GOT3 (cell line): ENCODE measurements around the gene CHD3.

Source experiments
- DNase-seq: peaks from one replicate; lab custom pipeline; 2025; ENCODE audit warnings: mixed read lengths; lab: John Stamatoyannopoulos, UW

The CHD3 gene

DNA sequence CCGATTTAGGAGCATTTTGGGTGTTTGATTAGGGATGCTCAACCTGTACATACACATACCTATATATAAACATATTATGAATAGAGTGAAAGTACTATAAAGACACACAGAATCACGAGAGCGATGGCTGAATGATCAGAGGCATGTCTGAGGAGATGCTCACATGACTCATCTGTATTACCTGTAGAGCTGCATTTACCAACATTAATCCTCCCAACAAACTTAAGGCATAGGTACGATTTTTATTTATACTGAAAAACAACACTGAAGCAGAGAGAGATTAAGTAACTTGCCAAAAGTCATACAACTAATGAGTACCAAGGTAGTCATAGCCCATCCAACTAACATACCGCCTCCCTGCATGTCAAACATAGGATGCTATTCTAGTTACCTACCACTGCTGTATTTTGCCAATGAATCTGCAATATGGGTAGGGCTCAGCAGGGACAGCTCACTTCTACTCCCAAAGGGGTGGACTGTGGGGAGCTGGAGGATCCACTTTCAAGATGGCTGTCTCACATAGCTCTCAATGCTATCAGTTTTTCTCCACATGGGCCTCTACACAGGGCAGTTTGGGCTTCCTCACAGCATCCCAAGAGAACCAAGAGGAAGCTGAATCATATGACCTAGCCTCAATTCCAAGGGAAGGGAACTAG lies 23.5 kb upstream of the CHD3 start:
- no peak for DNase-seq

GRCh38 chr17:7867881-7868329 lies 20.7 kb upstream of the CHD3 start:
- no peak for DNase-seq

DNA sequence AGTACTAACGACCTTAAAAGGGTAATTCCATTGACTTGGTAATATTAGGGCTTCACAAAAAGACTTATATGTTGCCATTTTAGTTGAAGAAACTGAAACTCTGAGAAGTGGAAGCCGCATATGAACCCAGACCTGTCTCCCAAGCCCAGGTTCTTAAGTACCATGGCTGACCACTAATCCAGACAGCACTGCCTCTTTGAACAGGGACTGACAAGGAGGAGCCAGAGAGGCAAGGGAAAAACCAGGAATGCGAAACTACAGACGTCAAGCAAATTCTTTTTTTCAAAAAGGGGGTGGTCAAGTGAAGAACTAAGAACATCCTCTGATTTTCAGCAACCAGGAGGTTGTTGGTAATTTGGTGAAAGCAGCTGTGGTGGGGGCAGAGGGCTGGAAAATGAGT lies 15.5 kb upstream of the CHD3 start:
- DNase-seq, result no peak

- DNase-seq, result no peak
These were observed 12.7 kb upstream of the CHD3 start for GRCh38 chr17:7875804-7876370.

DNA sequence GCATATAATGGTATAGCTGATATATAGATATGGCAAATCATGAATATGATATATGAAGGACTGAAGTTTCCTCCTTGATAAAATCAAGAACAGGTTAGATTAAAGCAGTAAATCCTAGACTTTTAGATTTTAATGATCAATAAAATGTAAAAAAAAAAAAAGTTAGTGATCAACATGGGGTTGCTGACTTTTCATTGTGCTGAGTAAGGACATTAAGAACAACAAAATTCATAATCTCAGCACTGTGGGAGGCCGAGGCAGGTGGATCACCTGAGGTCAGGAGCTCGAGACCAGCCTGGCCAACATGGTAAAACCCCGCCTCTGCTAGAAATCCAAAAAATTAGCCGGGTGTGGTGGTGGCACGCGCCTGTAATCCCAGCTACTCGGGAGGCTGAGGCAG lies 10.4 kb upstream of the CHD3 start:
- no peak for DNase-seq

DNA sequence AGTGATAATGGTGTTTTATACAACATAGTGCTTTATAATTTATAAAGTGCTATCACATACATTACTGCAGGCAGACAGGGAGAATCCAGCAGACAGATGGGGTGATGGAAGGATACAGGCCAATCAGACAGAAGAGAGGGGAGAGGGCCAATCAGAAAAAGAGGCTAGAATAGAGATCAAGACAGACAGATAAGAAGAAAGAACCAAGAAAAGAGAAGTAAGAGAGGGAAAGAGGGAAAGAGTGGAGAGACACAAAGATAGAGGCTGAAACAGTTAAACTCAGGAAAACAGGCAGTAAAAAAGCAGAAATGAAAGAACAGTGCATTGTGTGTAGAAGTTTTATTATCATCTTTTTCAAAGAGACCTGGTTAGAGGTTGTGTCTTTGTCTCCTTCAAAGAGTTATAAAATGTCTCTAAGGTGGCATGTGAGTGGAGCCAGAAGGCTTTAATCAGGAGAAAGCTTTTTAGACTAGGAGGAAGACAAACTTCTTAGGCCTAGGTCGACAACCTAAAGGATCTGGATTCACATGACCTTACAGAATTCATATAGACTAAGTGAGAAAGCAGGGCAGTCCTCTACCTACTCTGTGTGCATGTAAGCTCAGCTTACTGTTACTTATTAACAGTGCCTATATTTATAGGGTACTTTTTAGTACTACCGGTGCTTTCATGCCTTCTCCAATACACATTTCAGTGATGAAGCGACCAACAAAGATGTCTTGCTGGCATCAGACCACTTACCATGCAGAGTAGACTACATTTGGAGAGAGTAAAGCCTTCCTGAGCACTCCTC lies 8.3 kb upstream of the CHD3 start:
- DNase-seq, result no peak

DNA sequence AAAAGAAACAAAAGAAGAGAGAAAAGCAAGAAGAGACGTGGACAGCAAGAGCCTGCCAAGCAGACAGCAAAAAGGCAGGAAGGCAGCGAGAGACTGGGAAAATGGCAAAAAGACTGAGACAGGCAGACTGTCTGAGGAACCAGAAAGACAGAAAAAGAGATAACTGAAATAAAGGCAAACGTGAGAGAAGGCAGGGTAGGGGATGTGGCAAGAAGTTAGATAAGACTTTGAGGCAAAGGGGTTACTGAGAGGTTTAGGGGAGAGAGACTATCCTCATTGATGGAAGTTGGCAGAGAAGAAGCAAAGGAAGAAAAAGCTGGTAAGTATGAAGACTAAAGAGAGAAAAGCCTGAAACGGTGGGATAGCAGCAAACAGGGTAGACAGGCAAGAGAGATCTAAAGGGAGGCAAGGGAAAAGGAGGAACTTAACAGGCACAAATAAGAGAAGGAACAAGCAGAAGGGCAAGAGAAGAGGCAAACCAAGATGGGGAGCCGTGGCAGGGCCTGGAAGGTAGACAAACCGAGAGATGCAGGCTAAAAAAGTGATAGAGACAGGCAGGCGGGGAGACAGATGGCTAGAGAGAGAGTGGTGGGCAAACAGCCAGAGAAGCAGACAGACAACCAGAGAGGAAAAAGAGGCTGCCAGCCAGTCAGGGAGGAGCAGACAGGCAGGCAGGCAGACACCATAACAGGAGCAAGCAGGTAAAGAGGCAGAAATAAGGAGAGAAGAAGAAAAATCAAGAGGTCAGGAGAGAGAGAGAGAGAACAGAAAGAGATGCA lies 7.1 kb upstream of the CHD3 start:
- no peak for DNase-seq

DNA sequence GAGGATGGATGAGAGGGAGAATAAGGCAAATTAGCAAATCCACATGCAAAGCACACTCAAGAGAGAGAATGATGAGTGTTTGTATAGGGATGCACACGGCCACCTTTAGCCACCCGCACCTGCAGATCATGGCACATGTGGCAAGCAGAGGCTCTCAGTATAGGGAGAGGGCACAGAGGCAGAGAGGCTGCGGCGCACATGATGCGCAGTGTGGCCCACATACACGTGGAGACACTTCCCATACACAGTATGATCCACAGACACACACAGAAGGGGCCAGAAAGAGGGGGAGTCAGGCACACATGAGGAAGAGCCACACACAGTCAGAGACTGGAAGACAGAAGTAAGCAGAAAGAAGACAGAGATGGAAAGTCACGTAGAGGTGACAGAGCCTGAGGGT lies 6.5 kb upstream of the CHD3 start:
- DNase-seq, result no peak

- DNase-seq, result no peak
These were observed 6.0 kb upstream of the CHD3 start for GRCh38 chr17:7882629-7883028.

GRCh38 chr17:7883781-7884386 lies 4.7 kb upstream of the CHD3 start:
- DNase-seq, result no peak

DNA sequence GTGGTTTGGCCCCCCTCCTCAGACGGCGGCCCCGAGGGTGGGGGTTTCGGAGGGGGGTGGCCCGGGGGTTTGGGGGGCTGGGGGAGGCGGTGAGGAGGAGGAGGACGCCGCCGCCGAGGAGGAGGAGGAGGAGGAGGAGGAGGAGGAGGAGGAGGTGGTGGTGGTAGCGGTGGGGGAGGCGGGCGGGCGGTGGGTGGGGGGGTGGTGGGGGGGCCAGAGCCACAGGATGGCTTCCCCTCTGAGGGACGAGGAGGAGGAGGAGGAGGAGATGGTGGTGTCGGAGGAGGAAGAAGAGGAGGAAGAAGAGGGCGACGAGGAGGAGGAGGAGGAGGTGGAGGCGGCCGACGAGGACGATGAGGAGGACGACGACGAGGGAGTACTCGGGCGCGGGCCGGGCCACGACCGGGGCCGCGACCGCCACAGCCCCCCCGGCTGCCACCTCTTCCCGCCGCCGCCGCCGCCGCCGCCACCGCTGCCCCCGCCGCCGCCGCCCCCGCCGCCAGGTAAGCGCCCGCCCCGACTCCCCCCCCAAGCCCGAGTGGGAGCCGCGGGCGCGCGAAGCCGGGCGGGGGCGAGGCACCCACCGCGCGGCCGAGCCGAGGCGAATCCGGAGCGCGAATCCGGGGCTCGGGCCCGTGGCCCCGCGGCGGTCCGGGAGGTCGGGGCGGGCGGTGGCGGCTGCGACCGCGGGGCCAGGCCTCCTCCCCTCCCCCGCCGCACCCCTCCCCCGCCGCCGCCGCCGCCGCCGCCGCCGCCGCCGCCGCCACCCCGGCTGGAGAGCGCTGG lies 3.8 kb upstream of the CHD3 start:
- DNase-seq, result no peak

DNA sequence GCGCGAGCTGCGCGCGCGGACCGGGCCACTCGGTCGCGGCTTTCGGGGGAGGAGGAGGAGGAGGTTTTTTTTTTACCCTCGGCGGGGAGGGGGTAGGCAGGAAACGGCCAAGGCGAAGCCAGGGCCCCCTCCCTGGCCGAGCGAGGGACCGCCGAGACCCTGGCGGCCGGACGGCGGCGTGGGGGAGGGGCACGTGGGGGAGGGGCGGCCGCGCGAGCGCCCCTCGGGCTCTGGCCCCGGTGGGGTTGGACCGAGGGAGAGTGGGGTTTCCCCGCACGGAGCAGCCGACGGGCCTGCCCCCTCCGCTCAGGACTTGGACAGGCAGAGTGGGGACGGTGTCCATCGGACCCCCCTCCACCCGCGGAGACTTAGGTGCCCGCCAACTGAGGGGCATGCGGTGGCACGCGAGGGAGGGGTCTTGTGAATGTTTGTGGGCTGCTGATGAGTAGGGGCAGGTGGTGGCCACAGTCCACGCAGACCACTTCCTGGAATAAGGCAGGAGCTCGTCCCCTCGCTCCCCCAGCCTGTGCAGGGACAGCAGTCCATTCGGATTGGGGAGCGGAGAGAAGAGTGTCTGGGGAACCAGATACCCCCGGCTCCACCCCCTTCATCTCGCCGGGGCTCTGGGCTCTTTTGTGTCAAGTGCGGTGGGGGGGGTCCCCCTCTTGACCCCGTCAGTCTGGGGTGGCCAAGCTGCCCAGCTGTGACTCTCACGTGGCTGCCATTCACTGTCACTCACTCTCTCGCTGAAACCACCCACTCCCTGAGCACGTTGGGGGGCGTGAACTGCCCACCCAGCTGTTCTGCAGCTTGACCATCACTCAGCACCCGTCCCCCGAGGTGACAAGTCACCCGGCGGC lies 3.0 kb upstream of the CHD3 start:
- no peak for DNase-seq

DNA sequence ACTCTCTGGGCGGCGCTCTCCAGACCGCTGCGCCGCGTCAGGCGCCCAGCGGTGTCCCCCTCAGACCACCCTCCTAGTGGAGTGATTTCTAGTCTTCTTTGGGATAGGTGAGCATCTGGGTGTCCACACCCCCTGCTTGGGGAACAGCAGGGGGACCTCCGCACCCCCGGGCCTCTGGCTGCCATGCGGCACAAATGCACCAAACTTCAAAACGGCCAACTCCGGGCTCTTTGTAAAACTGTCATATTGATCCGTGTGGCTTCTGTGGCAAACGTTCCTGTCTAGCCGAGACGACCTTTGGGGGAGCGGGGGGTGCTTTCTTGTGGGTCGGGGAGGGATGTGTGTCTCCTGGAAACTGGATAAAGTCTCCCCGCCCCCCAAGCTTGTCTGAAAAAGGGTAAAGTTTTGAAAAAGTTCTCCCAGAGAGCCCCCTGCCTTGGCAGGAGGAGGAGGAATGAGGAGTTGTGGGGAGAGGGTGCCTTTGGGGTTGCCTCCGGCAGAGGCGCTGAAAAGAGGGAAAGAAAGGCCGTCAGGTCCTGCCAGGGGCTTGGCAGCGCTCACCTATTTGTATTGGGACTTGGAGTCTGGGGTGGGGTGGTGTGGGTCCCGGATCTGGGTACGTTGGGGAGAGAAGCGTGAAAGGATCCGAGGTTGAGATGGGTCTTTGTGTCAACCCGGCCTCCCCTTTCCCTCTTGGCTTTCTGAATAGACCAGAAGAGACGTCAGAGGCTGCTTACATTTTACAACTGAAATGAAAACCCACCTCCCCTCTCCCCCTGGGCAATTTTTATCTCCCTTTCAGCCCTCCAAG lies 2.2 kb upstream of the CHD3 start:
- no peak for DNase-seq

- no peak for DNase-seq
These were observed 1.5 kb upstream of the CHD3 start for GRCh38 chr17:7887038-7887481.

- DNase-seq, result peak; percentile 50
These were observed 956 bp upstream of the CHD3 start for GRCh38 chr17:7887482-7888183.

DNA sequence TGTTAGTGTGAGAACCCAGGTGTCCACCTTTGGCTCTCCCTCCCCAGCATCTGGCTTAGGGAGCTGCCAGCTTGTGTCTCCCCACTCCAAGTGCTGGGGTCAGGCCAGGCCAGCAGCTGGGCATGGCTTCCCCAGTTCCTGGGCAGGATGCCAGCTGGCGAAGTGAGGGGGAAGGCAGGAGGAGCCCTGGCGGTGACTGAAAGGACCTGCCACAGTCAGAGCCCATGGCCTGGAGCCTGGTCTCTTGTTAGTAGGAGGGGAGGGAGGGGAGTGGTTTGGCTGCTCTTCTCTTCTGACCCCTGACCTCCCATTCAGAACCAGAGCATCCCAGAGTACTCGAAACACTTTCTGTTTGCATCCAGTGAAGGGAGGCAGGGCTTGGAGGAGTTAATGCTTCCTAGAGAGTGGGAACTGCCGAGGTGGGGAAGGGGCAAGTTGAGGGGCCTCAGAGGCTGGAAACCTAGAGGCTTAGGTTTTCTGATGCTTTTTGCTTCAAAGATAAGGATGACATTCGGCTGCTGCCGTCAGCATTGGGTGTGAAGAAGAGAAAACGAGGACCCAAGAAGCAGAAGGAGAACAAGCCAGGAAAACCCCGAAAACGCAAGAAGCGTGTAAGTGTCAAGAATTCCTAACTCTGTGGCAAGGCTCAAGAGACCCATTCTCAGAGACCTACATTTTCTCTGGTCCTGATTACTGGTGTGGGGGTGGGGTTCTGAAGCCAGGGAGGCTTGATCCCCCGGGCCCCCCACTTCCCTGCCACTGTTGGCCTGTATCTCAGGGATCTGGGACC lies 772 bp downstream of the CHD3 start:
- no peak for DNase-seq

GRCh38 chr17:7893187-7893880 lies 4.7 kb downstream of the CHD3 start:
- no peak for DNase-seq
